ENCODE data around the gene GALNT1.

DNA sequence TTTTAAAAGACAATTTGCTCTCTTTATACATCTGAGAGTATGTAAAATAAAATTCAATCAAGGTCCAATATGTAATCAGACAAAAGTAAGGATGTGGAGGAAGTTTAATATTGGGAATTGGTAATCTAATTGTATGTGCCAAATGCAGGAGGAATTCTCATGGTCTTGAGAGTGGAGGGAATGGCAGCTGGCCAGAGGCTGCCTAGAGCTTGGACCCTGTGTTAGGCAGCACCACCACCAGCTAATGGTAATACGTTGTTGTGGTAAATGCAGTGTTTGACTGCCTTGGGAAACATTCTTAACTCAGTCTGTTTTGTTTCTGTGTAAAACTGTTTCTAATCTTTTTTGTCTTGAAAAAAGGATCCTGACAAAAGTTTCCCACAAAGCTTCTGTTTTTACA, 30.0 kb downstream of the GALNT1 start:
- no peak for TF ChIP-seq POLR2A (IDR thresholded peaks at IDR 0.05)
- TF ChIP-seq, protein P1, sequence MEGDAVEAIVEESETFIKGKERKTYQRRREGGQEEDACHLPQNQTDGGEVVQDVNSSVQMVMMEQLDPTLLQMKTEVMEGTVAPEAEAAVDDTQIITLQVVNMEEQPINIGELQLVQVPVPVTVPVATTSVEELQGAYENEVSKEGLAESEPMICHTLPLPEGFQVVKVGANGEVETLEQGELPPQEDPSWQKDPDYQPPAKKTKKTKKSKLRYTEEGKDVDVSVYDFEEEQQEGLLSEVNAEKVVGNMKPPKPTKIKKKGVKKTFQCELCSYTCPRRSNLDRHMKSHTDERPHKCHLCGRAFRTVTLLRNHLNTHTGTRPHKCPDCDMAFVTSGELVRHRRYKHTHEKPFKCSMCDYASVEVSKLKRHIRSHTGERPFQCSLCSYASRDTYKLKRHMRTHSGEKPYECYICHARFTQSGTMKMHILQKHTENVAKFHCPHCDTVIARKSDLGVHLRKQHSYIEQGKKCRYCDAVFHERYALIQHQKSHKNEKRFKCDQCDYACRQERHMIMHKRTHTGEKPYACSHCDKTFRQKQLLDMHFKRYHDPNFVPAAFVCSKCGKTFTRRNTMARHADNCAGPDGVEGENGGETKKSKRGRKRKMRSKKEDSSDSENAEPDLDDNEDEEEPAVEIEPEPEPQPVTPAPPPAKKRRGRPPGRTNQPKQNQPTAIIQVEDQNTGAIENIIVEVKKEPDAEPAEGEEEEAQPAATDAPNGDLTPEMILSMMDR (IDR thresholded peaks at IDR 0.05), result no peak

All from esophagus squamous epithelium (tissue), 4 donors.